Measurements from ENCODE around the gene IFNAR1. TPM values are rescaled to one million over a fixed set of nuclear protein-coding genes. Genes with fewer than 3 reads are reported as not detected.

The IFNAR1 gene
- total and polyA plus RNA-seq, 9 of the 15 experiments (the other 6 are each of a cell fraction or from before 2014, with no cell fraction given), result 8.6 to 31.8 (median 14.8) TPM

DNA sequence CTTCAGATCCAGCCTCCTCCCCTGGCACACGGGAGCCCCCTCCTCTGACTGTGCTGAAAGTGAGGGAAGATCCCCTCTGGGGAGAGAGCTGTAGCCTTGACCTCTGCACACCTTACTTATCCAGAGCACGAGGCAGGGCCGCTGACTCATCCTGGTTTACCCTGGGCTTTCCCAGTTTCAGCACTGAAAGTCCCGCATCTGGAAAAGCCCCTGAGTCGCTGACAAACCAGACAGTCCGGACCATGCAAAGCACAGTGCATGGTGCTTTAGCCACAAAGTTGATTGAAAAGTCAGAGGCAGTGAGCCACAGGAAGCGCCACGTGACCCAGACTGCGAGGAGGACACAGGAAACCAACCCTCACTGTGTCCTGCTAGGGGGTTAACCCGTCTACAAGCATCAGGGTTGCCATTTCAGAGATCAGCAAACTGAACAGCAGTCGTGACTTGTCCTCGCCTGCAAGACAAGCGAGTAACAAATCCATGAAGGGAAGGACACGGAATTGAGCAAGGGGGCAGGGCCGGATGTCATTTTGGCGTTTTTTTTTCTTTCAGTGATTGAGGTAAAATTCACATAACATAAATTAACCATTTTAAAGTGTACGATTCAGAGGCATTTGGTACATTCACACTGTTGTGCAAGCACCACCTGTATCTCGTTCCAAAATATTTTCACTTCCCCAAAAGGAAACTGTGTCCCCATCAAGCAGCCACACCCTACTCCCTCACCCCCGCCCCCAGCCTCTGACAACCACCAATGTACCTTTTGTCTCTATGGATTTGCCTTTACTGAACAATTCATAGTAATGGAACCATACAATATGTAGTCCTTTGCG, 58.5 kb downstream of the IFNAR1 start (continued):
- TF ChIP-seq, protein P1, sequence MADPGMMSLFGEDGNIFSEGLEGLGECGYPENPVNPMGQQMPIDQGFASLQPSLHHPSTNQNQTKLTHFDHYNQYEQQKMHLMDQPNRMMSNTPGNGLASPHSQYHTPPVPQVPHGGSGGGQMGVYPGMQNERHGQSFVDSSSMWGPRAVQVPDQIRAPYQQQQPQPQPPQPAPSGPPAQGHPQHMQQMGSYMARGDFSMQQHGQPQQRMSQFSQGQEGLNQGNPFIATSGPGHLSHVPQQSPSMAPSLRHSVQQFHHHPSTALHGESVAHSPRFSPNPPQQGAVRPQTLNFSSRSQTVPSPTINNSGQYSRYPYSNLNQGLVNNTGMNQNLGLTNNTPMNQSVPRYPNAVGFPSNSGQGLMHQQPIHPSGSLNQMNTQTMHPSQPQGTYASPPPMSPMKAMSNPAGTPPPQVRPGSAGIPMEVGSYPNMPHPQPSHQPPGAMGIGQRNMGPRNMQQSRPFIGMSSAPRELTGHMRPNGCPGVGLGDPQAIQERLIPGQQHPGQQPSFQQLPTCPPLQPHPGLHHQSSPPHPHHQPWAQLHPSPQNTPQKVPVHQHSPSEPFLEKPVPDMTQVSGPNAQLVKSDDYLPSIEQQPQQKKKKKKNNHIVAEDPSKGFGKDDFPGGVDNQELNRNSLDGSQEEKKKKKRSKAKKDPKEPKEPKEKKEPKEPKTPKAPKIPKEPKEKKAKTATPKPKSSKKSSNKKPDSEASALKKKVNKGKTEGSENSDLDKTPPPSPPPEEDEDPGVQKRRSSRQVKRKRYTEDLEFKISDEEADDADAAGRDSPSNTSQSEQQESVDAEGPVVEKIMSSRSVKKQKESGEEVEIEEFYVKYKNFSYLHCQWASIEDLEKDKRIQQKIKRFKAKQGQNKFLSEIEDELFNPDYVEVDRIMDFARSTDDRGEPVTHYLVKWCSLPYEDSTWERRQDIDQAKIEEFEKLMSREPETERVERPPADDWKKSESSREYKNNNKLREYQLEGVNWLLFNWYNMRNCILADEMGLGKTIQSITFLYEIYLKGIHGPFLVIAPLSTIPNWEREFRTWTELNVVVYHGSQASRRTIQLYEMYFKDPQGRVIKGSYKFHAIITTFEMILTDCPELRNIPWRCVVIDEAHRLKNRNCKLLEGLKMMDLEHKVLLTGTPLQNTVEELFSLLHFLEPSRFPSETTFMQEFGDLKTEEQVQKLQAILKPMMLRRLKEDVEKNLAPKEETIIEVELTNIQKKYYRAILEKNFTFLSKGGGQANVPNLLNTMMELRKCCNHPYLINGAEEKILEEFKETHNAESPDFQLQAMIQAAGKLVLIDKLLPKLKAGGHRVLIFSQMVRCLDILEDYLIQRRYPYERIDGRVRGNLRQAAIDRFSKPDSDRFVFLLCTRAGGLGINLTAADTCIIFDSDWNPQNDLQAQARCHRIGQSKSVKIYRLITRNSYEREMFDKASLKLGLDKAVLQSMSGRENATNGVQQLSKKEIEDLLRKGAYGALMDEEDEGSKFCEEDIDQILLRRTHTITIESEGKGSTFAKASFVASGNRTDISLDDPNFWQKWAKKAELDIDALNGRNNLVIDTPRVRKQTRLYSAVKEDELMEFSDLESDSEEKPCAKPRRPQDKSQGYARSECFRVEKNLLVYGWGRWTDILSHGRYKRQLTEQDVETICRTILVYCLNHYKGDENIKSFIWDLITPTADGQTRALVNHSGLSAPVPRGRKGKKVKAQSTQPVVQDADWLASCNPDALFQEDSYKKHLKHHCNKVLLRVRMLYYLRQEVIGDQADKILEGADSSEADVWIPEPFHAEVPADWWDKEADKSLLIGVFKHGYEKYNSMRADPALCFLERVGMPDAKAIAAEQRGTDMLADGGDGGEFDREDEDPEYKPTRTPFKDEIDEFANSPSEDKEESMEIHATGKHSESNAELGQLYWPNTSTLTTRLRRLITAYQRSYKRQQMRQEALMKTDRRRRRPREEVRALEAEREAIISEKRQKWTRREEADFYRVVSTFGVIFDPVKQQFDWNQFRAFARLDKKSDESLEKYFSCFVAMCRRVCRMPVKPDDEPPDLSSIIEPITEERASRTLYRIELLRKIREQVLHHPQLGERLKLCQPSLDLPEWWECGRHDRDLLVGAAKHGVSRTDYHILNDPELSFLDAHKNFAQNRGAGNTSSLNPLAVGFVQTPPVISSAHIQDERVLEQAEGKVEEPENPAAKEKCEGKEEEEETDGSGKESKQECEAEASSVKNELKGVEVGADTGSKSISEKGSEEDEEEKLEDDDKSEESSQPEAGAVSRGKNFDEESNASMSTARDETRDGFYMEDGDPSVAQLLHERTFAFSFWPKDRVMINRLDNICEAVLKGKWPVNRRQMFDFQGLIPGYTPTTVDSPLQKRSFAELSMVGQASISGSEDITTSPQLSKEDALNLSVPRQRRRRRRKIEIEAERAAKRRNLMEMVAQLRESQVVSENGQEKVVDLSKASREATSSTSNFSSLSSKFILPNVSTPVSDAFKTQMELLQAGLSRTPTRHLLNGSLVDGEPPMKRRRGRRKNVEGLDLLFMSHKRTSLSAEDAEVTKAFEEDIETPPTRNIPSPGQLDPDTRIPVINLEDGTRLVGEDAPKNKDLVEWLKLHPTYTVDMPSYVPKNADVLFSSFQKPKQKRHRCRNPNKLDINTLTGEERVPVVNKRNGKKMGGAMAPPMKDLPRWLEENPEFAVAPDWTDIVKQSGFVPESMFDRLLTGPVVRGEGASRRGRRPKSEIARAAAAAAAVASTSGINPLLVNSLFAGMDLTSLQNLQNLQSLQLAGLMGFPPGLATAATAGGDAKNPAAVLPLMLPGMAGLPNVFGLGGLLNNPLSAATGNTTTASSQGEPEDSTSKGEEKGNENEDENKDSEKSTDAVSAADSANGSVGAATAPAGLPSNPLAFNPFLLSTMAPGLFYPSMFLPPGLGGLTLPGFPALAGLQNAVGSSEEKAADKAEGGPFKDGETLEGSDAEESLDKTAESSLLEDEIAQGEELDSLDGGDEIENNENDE (IDR thresholded peaks at IDR 0.05; ENCODE audit: low read depth, low read length), result no peak
- TF ChIP-seq NCOA2 (IDR thresholded peaks at IDR 0.05; ENCODE audit: partially characterized antibody in 2 of 2) (no peak), ARHGAP35 (IDR thresholded peaks at IDR 0.05; ENCODE audit: partially characterized antibody) (no peak), GATA2 (CRISPR knock-in tag; IDR thresholded peaks at IDR 0.05) (no peak), SIX5 (IDR thresholded peaks at IDR 0.05; ENCODE audit: borderline replicate concordance in 1 of 2, insufficient read depth in 1 of 2, low read depth in 1 of 2, low read length in 2 of 2) (no peak), KDM2B (CRISPR knock-in tag; IDR thresholded peaks at IDR 0.05) (no peak), TCF3 (CRISPR knock-in tag; IDR thresholded peaks at IDR 0.05) (no peak), HSF4 (CRISPR knock-in tag; IDR thresholded peaks at IDR 0.05; ENCODE audit: borderline replicate concordance) (no peak), PPARD (CRISPR knock-in tag; IDR thresholded peaks at IDR 0.05) (no peak), PHF8 (IDR thresholded peaks at IDR 0.05; ENCODE audit: borderline replicate concordance, low read length) (no peak; the same call in 1 of the 2 replicates), TSC22D4 (tag; IDR thresholded peaks at IDR 0.05) (no peak), PML (IDR thresholded peaks at IDR 0.05; ENCODE audit: low read length) (no peak)
- TF ChIP-seq, protein P2, sequence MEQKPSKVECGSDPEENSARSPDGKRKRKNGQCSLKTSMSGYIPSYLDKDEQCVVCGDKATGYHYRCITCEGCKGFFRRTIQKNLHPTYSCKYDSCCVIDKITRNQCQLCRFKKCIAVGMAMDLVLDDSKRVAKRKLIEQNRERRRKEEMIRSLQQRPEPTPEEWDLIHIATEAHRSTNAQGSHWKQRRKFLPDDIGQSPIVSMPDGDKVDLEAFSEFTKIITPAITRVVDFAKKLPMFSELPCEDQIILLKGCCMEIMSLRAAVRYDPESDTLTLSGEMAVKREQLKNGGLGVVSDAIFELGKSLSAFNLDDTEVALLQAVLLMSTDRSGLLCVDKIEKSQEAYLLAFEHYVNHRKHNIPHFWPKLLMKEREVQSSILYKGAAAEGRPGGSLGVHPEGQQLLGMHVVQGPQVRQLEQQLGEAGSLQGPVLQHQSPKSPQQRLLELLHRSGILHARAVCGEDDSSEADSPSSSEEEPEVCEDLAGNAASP (IDR thresholded peaks at IDR 0.05), result no peak
